Breast epithelium (tissue), 3 donors: Measurements from ENCODE around the gene DAPK2.

Experiments
- POLR2A ChIP-seq: fragments of 450-650 bp; IDR thresholded peaks from one replicate; pipeline ENCODE4 v1.6.1; 2016; ENCODE audit warnings: antibody characterized with exemption, mild to moderate bottlenecking, moderate library complexity
- POLR2AphosphoS5 ChIP-seq, 3 donors: sonication (generic); formaldehyde crosslinking; IDR thresholded peaks; one replicate each; pipeline ENCODE4 v1.6.1; 2017; ENCODE audit warnings: antibody characterized with exemption in 3 of 3
- TF ChIP-seq, protein P1 (sequence below), 3 donors: fragments of 450-650 bp; IDR thresholded peaks; one replicate each; pipeline ENCODE4 v1.5.1; 2016 to 2017; ENCODE audit warnings: antibody characterized with exemption in 3 of 3, mild to moderate bottlenecking in 3 of 3, moderate library complexity in 3 of 3

DNA sequence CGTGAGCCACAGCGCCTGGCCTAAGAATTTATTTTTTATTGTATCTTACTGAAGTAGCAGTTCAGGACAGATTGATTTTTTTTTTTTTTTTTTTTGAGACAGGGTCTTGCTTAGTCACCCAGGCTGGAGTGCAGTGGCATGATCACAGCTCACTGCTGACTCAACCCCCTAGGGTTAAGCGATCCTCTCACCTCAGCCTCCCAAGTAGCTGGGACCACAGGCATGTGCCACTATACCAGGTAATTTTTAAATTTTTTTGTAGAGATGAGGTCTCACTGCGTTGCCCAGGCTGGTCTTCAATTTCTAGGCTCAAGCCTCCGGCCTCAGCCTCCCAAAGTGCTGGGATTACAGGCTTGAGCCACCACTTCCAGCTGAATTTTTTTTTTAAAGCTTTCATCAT is 112.8 kb downstream of the DAPK2 start:
- no peak for TF ChIP-seq POLR2AphosphoS5 (IDR thresholded peaks at IDR 0.05)
- TF ChIP-seq, protein P1, sequence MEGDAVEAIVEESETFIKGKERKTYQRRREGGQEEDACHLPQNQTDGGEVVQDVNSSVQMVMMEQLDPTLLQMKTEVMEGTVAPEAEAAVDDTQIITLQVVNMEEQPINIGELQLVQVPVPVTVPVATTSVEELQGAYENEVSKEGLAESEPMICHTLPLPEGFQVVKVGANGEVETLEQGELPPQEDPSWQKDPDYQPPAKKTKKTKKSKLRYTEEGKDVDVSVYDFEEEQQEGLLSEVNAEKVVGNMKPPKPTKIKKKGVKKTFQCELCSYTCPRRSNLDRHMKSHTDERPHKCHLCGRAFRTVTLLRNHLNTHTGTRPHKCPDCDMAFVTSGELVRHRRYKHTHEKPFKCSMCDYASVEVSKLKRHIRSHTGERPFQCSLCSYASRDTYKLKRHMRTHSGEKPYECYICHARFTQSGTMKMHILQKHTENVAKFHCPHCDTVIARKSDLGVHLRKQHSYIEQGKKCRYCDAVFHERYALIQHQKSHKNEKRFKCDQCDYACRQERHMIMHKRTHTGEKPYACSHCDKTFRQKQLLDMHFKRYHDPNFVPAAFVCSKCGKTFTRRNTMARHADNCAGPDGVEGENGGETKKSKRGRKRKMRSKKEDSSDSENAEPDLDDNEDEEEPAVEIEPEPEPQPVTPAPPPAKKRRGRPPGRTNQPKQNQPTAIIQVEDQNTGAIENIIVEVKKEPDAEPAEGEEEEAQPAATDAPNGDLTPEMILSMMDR (IDR thresholded peaks at IDR 0.05), result no peak
- TF ChIP-seq POLR2A, result no peak
